KMS-11 (cell line): Measurements from ENCODE around the gene SLC24A3.

ENCODE experiments used
- H2AFZ ChIP-seq: fragments of 200-600 bp; sonication (generic); 2 replicates; pipeline ENCODE4 v1.6.1; 2016; ENCODE audit warnings: antibody characterized with exemption, mixed run types, low read depth
- H3K27ac ChIP-seq: fragments of 200-600 bp; sonication (generic); 2 replicates; pipeline ENCODE4 v1.6.1; 2016; ENCODE audit warnings: mild to moderate bottlenecking, mixed run types
- H3K27me3 ChIP-seq: fragments of 200-600 bp; sonication (generic); 2 replicates; pipeline ENCODE4 v1.6.1; 2017; ENCODE audit warnings: mild to moderate bottlenecking, low read depth, mixed run types, moderate library complexity; ENCODE audit not compliant: insufficient read depth
- H3K36me3 ChIP-seq: fragments of 200-600 bp; sonication (generic); 2 replicates; pipeline ENCODE4 v1.6.1; 2017; ENCODE audit warnings: mild to moderate bottlenecking, mixed run types; ENCODE audit not compliant: insufficient read depth
- H3K4me1 ChIP-seq: fragments of 200-600 bp; sonication (generic); 2 replicates; pipeline ENCODE4 v1.6.1; 2016; ENCODE audit warnings: mild to moderate bottlenecking, low read depth, mixed run types; ENCODE audit not compliant: poor library complexity, severe bottlenecking
- H3K4me2 ChIP-seq: fragments of 200-600 bp; sonication (generic); 2 replicates; pipeline ENCODE4 v1.7.0; 2016; ENCODE audit warnings: mild to moderate bottlenecking, mixed run types
- H3K4me3 ChIP-seq: fragments of 200-600 bp; sonication (generic); IDR thresholded peaks from 2 replicates; pipeline ENCODE4 v1.6.1; 2017; ENCODE audit warnings: low read depth, low read length, mixed read lengths; ENCODE audit not compliant: insufficient read depth
- H3K79me2 ChIP-seq: fragments of 200-600 bp; sonication (generic); 2 replicates; pipeline ENCODE4 v1.6.1; 2016; ENCODE audit warnings: low read depth, mixed run types; ENCODE audit not compliant: insufficient read depth
- H3K9ac ChIP-seq: fragments of 200-600 bp; sonication (generic); 2 replicates; pipeline ENCODE4 v1.6.1; 2016; ENCODE audit warnings: mild to moderate bottlenecking, mixed run types
- H4K20me1 ChIP-seq: fragments of 200-600 bp; sonication (generic); 2 replicates; pipeline ENCODE4 v1.6.1; 2016; ENCODE audit warnings: mild to moderate bottlenecking, mixed run types; ENCODE audit not compliant: insufficient read depth
- TF ChIP-seq, protein P1 (sequence below): fragments of 200-600 bp; sonication (generic); conservative IDR thresholded peaks from 2 replicates; pipeline ENCODE4 v1.6.1; 2017; ENCODE audit warnings: low read depth, mild to moderate bottlenecking, antibody characterized with exemption, low read length, moderate library complexity, mixed read lengths

Gene SLC24A3

DNA sequence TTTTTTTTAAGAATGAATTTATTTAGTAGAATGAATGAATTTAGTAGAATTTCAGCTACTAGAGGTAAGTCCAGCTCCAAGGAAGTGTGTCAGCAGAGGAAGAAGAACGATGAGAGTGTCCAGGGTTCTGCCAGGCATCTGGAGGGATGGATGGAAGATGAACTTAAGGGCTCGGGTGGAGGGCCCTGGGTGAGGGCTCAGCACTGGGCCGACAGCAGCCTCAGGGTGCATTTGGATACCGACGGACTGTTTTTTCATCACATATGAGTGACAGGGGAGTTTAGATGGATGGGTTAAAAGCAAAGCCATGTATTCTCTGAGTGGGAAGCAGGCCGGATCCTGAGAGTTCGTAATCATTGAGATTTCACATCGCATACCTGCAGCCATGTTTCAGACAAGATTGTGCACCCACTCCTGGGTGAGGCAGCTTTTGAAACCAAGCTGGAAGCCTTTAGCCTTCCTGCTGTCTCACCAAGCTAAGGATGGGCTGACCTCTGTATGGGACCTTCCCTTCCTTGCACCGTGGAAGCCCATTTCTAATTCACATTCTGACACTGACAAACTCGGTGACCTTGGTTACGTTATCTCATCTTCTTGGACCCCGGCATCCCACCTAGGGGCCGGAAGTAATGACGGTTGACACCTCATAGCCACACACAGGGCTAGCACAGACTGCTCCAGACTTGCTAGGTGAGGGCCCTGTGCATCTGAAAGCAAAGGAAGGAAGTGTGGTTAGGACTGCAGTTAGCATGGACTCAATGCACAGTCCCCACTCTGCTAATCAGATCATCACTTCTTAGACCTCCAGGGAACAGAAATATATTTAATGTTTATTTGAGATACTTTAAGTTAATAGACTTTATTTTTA lies 228.5 kb downstream of the SLC24A3 start:
- Histone ChIP-seq H2AFZ (no peak overlapping the region), H3K4me2 (no peak overlapping the region), H3K36me3 (no peaks in the 10 kb centered on the region), H4K20me1 (no peaks in the 10 kb centered on the region), H3K4me3 (no peak overlapping the region), H3K27me3 (no peaks in the 10 kb centered on the region), H3K4me1 (no peaks in the 10 kb centered on the region), H3K27ac (no peak overlapping the region), H3K9ac (no peak overlapping the region), H3K79me2 (no peaks in the 10 kb centered on the region)
- TF ChIP-seq, protein P1, sequence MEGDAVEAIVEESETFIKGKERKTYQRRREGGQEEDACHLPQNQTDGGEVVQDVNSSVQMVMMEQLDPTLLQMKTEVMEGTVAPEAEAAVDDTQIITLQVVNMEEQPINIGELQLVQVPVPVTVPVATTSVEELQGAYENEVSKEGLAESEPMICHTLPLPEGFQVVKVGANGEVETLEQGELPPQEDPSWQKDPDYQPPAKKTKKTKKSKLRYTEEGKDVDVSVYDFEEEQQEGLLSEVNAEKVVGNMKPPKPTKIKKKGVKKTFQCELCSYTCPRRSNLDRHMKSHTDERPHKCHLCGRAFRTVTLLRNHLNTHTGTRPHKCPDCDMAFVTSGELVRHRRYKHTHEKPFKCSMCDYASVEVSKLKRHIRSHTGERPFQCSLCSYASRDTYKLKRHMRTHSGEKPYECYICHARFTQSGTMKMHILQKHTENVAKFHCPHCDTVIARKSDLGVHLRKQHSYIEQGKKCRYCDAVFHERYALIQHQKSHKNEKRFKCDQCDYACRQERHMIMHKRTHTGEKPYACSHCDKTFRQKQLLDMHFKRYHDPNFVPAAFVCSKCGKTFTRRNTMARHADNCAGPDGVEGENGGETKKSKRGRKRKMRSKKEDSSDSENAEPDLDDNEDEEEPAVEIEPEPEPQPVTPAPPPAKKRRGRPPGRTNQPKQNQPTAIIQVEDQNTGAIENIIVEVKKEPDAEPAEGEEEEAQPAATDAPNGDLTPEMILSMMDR: no peak

DNA sequence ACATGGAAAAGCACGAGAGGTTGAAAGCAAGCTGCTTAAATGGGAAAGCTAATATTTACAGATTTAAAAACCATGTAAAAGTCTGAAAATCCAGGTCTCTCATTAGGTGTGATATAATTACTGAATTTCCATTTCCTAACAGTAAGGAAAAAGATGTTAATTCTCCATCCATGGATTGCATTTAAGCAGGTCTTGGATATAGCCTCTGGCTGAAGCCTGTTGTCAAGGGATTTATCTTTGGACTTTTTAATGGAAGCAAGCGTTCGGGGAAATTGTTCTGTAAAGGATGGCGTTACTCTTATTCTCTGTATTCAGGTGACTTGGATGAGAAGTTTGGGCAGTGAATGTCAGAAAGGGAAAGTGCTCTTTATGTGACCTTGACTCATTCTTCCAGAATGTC lies 233.8 kb downstream of the SLC24A3 start:
- no peak overlapping the region for H3K27ac ChIP-seq
- no peak overlapping the region for H3K4me2 ChIP-seq
- H3K4me1 ChIP-seq: no peaks in the 10 kb centered on the region
- TF ChIP-seq, protein P1: no peak
- no peak overlapping the region for H3K4me3 ChIP-seq
- H3K9ac ChIP-seq: no peak overlapping the region
- no peak overlapping the region for H2AFZ ChIP-seq
- H4K20me1 ChIP-seq: no peaks in the 10 kb centered on the region
- no peaks in the 10 kb centered on the region for H3K27me3 ChIP-seq
- no peaks in the 10 kb centered on the region for H3K79me2 ChIP-seq
- H3K36me3 ChIP-seq: no peaks in the 10 kb centered on the region

DNA sequence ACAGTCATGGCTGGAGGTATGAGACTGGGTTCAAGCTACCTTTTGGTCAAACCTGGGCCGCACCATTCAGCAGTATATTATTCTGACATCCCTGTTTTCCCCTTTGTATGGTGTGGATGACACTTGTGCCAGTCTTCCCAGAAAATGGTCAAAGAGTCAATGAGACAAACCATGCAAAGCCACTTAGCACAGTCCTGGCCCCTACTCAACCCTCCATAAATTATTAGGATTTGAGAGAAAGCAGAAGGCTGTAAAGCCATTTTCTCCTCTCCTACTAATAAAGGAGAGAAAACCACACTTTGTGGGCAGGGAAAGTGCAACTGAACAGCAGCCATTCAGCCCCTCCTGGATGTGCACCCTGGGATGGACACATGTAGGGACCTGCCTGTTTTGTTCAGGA lies 236.2 kb downstream of the SLC24A3 start:
- no peaks in the 10 kb centered on the region for H3K36me3 ChIP-seq
- no peaks in the 10 kb centered on the region for H4K20me1 ChIP-seq
- TF ChIP-seq, protein P1: no peak
- no peaks in the 10 kb centered on the region for H3K27me3 ChIP-seq
- no peak overlapping the region for H3K4me3 ChIP-seq
- no peaks in the 10 kb centered on the region for H3K79me2 ChIP-seq
- H3K9ac ChIP-seq: no peak overlapping the region
- H3K27ac ChIP-seq: no peak overlapping the region
- no peaks in the 10 kb centered on the region for H3K4me1 ChIP-seq
- no peak overlapping the region for H2AFZ ChIP-seq
- no peak overlapping the region for H3K4me2 ChIP-seq

DNA sequence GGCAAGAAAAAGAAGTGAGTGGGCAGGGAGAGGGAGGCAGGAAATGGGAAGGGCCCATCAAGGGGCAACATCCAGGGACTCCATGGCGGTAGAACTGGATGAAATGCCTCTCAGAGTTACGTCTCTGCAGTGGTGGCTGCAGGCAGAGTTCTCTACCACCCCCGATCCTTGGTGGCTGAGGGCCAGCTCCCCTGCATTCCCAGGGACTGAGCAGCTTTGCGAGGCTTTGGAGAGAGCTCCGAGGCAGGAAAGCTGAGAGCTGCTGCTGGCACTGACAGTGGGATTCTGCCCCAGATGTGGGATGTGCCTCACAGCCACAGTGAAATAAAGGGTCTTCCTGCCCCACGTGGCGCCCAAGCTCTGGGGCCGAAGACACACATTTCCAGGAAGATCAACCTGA lies 236.6 kb downstream of the SLC24A3 start:
- Histone ChIP-seq H3K27ac (no peak overlapping the region), H4K20me1 (no peaks in the 10 kb centered on the region), H3K79me2 (no peaks in the 10 kb centered on the region), H3K27me3 (no peaks in the 10 kb centered on the region), H3K36me3 (no peaks in the 10 kb centered on the region), H3K4me3 (no peak overlapping the region), H3K4me1 (no peaks in the 10 kb centered on the region), H3K9ac (no peak overlapping the region), H3K4me2 (no peak overlapping the region), H2AFZ (no peak overlapping the region)
- TF ChIP-seq, protein P1: no peak
